HEK293T (cell line): ENCODE measurements around the gene HHAT.

ENCODE experiments used
- FOXK2 ChIP-seq: fragments of 450-650 bp; IDR thresholded peaks from 2 replicates; pipeline ENCODE4 v1.6.1; 2016; ENCODE audit warnings: mild to moderate bottlenecking
- HDGF ChIP-seq: fragments of 450-650 bp; IDR thresholded peaks from 2 replicates; pipeline ENCODE4 v1.6.1; 2017; ENCODE audit warnings: antibody characterized with exemption, borderline replicate concordance
- SUZ12 ChIP-seq: fragments of 450-650 bp; IDR thresholded peaks from 2 replicates; pipeline ENCODE4 v1.6.1; 2016; ENCODE audit warnings: mild to moderate bottlenecking

- no peak for TF ChIP-seq FOXK2
- TF ChIP-seq HDGF = no peak
- TF ChIP-seq SUZ12 = no peak
Observed at GRCh38 chr1:210374600-210374953, 45.9 kb downstream of the HHAT start.
